GM12801 (cell line): Measurements from ENCODE around the gene RTN4RL1.

Source experiments
- CTCF ChIP-seq: IDR thresholded peaks from one replicate; pipeline ENCODE4 v1.5.1; 2011; ENCODE audit warnings: control low read depth; ENCODE audit not compliant: insufficient read length; ENCODE audit errors: extremely low read depth

RTN4RL1 gene

GRCh38 chr17:1963250-1963649 lies 61.9 kb downstream of the RTN4RL1 start:
- TF ChIP-seq CTCF, result no peak

- no peak for TF ChIP-seq CTCF
Observed at GRCh38 chr17:1961189-1961588, 63.9 kb downstream of the RTN4RL1 start.

GRCh38 chr17:1960545-1960912 lies 64.6 kb downstream of the RTN4RL1 start:
- no peak for TF ChIP-seq CTCF

- TF ChIP-seq CTCF, result no peak
Observed at GRCh38 chr17:1959871-1960544, 65.1 kb downstream of the RTN4RL1 start.

- TF ChIP-seq CTCF, result no peak
Observed at GRCh38 chr17:1958134-1958881, 66.8 kb downstream of the RTN4RL1 start.

GRCh38 chr17:1957037-1957436 lies 68.1 kb downstream of the RTN4RL1 start:
- no peak for TF ChIP-seq CTCF

GRCh38 chr17:1956134-1956533 lies 69.0 kb downstream of the RTN4RL1 start:
- TF ChIP-seq CTCF, result no peak
